HepG2 (cell line): ENCODE data around the gene ELL3. TPM values are rescaled to one million over a fixed set of nuclear protein-coding genes. Genes with fewer than 3 reads are reported as not detected.

Experiments used
- SRSF9 ChIP-seq: fragments of 200-400 bp; formaldehyde crosslinking; IDR thresholded peaks from 2 replicates; pipeline ENCODE4 v1.6.1; 2018; ENCODE audit warnings: borderline replicate concordance, mild to moderate bottlenecking, low read depth, low read length; ENCODE audit not compliant: insufficient read depth, poor library complexity, severe bottlenecking
- ZNF138 ChIP-seq: sonication (generic); formaldehyde crosslinking; IDR thresholded peaks from 2 replicates; pipeline ENCODE4 v1.5.0; 2020; ENCODE audit warnings: mild to moderate bottlenecking, low read depth, missing genetic modification reagents
- ZNF224 ChIP-seq: sonication (generic); formaldehyde crosslinking; IDR thresholded peaks from 2 replicates; pipeline ENCODE4 v1.5.0; 2020; ENCODE audit warnings: mild to moderate bottlenecking, missing genetic modification reagents
- ZNF232 ChIP-seq: sonication (generic); formaldehyde crosslinking; IDR thresholded peaks from 2 replicates; pipeline ENCODE4 v1.4.0; 2020; ENCODE audit warnings: missing genetic modification reagents, borderline replicate concordance
- ZNF720 ChIP-seq: sonication (generic); formaldehyde crosslinking; IDR thresholded peaks from 2 replicates; pipeline ENCODE4 v1.4.0; 2020; ENCODE audit warnings: missing genetic modification reagents
- ZSCAN12 ChIP-seq: sonication (generic); formaldehyde crosslinking; IDR thresholded peaks from 2 replicates; pipeline ENCODE4 v1.9.0; 2021; ENCODE audit warnings: mild to moderate bottlenecking, missing genetic modification reagents
- polyA plus RNA-seq, 8 experiments: library from polyadenylated mRNA; depleted of rRNA in 3 of 8; stranded (reverse) in 7 of 8; unstranded in 1 of 8; fragments of >200 nt; fragmentation: Illumina TruSeq in 4 of 8; extraction: Trizol in 4 of 8; gene quantifications; 2 replicates each; pipeline versions ENCODE4 v1.2.1 to v1.2.3, GENCODE V29; 2011 to 2016; ENCODE audit warnings: low read depth in 4 of 8, missing spikeins in 1 of 8, mixed read lengths in 1 of 8; ENCODE audit not compliant: insufficient read depth in 1 of 8
- total RNA-seq, 5 experiments: library from RNA; depleted of rRNA; stranded (reverse); fragments of >200 nt; fragmentation: Illumina TruSeq; extraction: Trizol; gene quantifications; 2 replicates each; pipeline ENCODE4 v1.2.3, GENCODE V29; 2016; ENCODE audit warnings: low read depth in 1 of 5
- TF ChIP-seq, protein P1 (sequence below): sonication (generic); formaldehyde crosslinking; IDR thresholded peaks from 2 replicates; pipeline ENCODE4 v1.9.0; 2021; ENCODE audit warnings: missing genetic modification reagents, borderline replicate concordance
- TF ChIP-seq, protein P2 (sequence below): sonication (generic); formaldehyde crosslinking; IDR thresholded peaks from 2 replicates; pipeline ENCODE4 v1.8.1; 2023; ENCODE audit warnings: mild to moderate bottlenecking, inconsistent platforms, moderate library complexity, missing genetic modification reagents, borderline replicate concordance
- TF ChIP-seq, protein P3 (sequence below): sonication (generic); formaldehyde crosslinking; IDR thresholded peaks from 2 replicates; pipeline ENCODE4 v1.4.0; 2020; ENCODE audit warnings: missing genetic modification reagents, mild to moderate bottlenecking, borderline replicate concordance
- TF ChIP-seq, protein P4 (sequence below): sonication (generic); formaldehyde crosslinking; IDR thresholded peaks from 2 replicates; pipeline ENCODE4 v1.4.0; 2020; ENCODE audit warnings: mild to moderate bottlenecking, missing genetic modification reagents
- TF ChIP-seq, protein P5 (sequence below): sonication (generic); formaldehyde crosslinking; IDR thresholded peaks from 2 replicates; pipeline ENCODE4 v1.4.0; 2020; ENCODE audit warnings: missing genetic modification reagents

ELL3 gene
- total and polyA plus RNA-seq, 2 of the 13 experiments (the other 11 are each of a cell fraction or from before 2014, with no cell fraction given): 6.1 to 8.8 TPM

DNA sequence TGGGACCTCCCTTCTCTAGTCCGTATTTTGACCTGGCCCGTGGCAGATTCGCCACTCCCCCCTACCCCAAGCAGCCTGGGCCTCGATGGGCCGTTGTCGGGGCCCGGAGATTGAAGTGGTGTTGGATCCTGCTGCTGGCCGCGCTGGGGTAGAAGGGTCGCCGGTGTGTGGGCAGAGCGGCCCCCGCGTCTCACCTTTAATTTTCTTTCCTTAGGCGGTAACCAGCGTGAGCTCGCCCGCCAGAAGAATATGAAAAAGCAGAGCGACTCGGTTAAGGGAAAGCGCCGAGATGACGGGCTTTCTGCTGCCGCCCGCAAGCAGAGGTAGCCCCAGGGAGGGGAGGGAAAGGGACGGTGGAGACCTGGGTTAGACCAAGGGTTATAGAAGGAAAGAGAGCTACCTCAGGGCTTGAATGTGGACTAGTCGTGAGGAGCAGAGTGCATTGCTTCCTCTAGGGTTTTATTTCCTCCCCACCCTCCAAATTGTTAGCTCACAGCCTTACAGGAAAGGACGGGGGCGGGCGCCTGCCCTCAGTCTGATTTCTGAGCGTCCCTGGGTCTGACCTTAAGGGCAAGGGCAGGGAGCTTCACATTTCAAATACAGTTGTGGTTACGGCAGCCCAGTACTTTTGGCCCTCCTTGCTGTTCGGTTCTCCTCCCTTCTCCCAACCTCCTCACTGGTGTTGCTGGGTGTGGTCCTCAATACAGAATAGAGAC, 16.2 kb upstream of the ELL3 start (continued):
- TF ChIP-seq, protein P1, sequence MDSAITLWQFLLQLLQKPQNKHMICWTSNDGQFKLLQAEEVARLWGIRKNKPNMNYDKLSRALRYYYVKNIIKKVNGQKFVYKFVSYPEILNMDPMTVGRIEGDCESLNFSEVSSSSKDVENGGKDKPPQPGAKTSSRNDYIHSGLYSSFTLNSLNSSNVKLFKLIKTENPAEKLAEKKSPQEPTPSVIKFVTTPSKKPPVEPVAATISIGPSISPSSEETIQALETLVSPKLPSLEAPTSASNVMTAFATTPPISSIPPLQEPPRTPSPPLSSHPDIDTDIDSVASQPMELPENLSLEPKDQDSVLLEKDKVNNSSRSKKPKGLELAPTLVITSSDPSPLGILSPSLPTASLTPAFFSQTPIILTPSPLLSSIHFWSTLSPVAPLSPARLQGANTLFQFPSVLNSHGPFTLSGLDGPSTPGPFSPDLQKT (CRISPR knock-in tag): no peak
- TF ChIP-seq ZNF720 (no peak), SRSF9 (no peak), ZNF224 (CRISPR knock-in tag) (0 out of 2 replicates have a peak, but pooled peaks have one; percentile 32), ZNF232 (CRISPR knock-in tag) (peak; percentile 14; the same call in 1 of the 2 replicates), ZNF138 (CRISPR knock-in tag) (no peak), ZSCAN12 (CRISPR knock-in tag) (0 out of 2 replicates have a peak, but pooled peaks have one; percentile 58)
- TF ChIP-seq, protein P2, sequence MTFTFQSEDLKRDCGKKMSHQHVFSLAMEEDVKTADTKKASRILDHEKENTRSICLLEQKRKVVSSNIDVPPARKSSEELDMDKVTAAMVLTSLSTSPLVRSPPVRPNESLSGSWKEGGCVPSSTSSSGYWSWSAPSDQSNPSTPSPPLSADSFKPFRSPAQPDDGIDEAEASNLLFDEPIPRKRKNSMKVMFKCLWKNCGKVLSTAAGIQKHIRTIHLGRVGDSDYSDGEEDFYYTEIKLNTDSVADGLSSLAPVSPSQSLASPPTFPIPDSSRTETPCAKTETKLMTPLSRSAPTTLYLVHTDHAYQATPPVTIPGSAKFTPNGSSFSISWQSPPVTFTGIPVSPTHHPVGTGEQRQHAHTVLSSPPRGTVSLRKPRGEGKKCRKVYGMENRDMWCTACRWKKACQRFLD (CRISPR knock-in tag): no peak
- TF ChIP-seq, protein P3, sequence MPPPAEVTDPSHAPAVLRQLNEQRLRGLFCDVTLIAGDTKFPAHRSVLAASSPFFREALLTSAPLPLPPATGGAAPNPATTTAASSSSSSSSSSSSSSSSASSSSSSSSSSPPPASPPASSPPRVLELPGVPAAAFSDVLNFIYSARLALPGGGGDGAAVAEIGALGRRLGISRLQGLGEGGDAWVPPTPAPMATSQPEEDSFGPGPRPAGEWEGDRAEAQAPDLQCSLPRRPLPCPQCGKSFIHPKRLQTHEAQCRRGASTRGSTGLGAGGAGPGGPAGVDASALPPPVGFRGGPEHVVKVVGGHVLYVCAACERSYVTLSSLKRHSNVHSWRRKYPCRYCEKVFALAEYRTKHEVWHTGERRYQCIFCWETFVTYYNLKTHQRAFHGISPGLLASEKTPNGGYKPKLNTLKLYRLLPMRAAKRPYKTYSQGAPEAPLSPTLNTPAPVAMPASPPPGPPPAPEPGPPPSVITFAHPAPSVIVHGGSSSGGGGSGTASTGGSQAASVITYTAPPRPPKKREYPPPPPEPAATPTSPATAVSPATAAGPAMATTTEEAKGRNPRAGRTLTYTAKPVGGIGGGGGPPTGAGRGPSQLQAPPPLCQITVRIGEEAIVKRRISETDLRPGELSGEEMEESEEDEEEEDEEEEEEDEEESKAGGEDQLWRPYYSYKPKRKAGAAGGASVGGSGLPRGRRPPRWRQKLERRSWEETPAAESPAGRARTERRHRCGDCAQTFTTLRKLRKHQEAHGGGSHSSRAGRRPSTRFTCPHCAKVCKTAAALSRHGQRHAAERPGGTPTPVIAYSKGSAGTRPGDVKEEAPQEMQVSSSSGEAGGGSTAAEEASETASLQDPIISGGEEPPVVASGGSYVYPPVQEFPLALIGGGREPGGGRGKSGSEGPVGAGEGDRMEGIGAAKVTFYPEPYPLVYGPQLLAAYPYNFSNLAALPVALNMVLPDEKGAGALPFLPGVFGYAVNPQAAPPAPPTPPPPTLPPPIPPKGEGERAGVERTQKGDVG (CRISPR knock-in tag): no peak
- TF ChIP-seq, protein P4, sequence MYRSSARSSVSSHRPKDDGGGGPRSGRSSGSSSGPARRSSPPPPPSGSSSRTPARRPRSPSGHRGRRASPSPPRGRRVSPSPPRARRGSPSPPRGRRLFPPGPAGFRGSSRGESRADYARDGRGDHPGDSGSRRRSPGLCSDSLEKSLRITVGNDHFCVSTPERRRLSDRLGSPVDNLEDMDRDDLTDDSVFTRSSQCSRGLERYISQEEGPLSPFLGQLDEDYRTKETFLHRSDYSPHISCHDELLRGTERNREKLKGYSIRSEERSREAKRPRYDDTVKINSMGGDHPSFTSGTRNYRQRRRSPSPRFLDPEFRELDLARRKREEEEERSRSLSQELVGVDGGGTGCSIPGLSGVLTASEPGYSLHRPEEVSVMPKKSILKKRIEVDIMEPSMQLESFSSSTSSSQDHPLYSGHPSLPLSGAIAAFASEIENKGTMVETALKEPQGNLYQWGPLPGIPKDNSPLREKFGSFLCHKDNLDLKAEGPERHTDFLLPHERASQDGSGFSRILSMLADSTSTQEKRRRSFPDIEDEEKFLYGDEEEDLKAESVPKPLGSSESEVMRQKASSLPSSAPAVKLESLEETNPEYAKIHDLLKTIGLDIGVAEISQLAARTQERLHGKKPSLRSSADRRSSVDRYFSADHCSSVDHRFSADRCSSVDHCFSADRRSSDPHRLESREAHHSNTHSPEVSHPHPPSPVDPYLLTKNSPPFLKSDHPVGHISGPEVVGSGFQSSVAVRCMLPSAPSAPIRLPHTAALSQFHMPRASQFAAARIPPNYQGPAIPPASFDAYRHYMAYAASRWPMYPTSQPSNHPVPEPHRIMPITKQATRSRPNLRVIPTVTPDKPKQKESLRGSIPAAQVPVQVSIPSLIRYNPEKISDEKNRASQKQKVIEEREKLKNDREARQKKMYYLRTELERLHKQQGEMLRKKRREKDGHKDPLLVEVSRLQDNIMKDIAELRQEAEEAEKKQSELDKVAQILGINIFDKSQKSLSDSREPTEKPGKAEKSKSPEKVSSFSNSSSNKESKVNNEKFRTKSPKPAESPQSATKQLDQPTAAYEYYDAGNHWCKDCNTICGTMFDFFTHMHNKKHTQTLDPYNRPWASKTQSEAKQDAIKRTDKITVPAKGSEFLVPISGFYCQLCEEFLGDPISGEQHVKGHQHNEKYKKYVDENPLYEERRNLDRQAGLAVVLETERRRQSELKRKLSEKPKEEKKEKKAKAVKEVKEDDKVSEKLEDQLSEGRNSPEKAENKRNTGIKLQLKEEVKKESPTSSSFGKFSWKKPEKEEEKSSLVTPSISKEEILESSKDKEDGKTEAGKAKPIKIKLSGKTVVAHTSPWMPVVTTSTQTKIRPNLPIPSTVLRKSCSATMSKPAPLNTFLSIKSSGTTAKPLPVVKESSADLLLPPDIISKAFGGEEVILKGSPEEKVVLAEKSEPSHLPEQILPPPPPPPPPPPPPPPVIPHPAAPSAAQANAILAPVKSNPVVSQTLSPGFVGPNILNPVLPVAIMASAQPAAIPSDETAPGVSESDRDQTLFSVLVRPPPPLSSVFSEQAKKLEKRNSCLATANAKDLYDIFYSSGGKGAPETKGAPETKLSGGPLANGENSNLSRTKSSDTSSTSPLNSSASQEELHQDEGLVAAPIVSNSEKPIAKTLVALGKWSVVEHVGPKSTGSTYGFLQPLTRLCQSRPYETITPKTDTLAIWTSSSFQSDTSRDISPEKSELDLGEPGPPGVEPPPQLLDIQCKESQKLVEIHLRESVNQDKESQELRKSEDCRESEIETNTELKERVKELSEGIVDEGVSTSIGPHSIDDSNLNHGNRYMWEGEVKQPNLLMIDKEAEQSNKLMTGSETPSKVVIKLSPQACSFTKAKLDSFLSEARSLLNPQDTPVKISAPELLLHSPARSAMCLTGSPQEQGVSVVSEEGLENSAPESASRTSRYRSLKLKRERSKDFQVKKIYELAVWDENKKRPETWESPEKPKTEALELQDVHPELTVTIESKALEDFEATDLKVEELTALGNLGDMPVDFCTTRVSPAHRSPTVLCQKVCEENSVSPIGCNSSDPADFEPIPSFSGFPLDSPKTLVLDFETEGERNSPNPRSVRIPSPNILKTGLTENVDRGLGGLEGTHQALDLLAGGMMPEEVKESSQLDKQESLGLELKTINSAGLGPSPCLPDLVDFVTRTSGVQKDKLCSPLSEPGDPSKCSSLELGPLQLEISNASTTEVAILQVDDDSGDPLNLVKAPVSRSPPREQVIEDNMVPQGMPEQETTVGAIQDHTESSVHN (CRISPR knock-in tag): no peak
- TF ChIP-seq, protein P5, sequence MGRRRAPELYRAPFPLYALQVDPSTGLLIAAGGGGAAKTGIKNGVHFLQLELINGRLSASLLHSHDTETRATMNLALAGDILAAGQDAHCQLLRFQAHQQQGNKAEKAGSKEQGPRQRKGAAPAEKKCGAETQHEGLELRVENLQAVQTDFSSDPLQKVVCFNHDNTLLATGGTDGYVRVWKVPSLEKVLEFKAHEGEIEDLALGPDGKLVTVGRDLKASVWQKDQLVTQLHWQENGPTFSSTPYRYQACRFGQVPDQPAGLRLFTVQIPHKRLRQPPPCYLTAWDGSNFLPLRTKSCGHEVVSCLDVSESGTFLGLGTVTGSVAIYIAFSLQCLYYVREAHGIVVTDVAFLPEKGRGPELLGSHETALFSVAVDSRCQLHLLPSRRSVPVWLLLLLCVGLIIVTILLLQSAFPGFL (CRISPR knock-in tag): no peak
